NCI-H2227 treated with DMSO at 0.1 percent for 48 hours (cell line): ENCODE measurements around the gene ERBB4.
A peak's percentile ranks its signal among the peaks of the same experiment; 100 is the strongest.

Experiments
- DNase-seq: peaks from one replicate; lab custom pipeline; 2025; lab: John Stamatoyannopoulos, UW

The ERBB4 gene

DNA sequence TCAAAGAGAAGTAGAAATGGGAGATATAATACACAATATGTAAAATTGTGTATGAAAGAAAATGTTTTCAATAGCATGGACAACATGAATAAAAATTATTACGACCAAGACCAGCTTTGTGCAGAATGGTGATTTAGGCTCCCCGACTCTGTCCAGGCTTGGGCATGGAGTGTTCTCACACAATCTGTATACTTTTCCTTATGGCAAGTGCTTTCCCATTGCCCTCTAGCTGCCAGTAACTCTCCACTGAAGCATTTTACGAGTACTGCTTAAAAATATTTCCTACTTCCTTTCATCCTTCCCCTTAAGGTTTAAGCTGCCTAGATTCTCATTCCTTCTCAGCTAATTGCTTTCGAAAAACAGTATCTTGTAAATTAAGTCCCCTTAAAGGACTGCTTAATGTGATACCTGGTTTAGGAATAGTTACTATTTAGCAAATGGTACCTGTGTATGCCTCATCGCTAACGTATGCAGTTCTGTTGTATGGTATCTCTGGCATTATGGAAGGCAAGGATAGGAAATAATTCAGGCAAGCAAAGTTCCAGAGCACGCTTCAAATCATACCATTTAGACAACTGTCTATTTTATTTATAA is 714.6 kb downstream of the ERBB4 start:
- DNase-seq = no peak

DNA sequence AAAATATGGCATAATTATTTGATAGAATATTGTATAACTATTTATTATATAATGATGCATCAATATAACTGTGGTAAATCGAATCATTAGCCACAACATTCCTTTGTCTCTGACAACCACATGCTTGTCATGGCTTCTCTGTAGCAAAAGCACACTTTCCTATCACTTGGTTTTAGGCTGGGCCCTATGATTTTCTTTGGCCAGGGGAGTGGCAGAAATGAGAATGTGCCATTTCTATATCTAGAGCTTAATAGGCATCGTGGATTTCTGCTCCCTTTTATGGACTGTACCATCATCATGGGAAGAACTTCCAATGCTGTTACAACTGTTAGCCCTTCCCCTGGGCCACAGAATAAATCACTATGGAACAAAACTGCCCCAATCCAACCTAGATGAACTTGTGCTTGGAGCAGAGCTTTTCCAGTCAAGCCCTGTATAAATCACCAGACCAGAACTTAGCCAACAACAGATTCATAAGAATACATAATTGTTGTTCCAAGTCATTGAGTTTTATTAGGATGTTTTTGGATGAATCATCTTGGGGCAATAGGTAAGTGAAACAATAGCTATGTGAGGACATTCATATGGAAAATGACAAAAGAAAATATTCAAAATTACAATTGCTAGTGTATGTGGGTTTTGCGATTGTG is 715.8 kb downstream of the ERBB4 start:
- DNase-seq = no peak

DNA sequence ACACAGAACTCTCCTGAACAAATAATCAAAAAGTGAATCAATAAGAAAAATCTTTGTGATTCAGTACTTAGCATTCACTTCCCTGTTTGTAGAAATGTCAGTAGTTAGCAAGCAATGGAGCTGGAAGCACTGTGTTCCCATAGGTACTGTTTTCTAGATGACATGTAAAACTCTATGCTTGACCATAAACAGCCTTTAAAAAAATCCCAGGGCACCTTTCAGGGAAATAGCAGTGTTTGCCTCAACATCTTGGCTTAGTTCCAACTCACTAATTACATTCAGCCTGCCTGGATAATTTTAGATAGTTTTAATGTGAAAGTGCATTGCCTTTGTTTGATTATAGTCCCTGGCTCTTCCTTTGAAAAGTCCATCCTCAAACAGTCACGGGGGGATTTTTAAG is 721.8 kb downstream of the ERBB4 start:
- DNase-seq = peak; percentile 64

DNA sequence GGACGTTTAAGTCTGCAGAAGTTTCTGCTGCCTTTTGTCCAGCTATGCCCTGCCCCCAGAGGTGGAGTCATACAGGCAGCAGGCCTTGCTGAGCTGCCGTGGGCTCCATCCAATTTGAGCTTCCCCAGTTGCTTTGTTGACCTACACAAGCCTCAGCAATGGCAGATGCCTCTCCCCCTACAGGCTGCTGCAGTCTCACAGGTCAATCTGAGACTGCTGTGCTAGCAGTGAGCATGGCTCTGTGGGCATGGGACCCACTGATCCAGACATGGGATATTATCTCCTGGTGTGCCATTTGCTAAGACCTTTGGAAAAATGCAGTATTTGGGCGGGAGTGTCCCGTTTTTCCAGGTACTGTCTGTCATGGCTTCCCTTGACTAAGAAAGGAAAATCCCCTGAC is 726.0 kb downstream of the ERBB4 start:
- no peak for DNase-seq

DNA sequence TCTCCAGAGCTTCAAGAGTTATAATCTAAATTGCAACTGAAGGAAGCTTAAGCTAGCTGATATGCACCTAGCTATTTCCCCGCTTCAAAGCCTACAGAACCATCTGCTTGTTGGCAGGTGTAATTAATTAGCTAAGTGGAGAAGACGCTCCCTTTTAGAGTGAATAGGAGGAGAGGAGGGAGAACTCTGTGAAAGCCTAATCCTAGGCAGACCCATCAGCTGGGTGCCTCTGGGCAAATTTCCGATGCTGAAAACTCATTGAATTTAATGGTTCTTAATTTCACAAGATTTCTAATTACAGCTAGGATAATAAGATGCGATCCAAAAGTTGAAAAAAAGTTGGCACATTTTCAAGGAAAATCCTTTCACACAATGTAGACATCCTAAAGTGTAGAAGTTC is 735.9 kb downstream of the ERBB4 start:
- no peak for DNase-seq

DNA sequence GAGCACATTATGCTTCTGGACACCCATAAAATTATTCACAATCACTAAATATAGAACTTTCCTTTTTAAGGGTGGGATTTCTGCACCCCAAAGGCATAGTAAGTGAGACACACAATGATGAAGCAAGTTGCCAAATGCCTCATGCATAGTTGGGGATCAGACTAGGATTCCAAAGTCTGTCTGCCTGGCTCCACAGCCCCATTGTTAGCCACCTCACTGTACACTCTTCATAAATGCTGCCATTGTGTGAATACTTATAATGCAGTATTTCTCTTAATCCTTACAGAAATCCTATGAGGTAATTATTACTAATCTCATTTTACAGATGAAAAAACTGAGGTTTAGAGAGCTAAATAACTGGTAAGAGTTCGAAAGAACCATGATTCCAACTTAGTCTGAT is 738.6 kb downstream of the ERBB4 start:
- no peak for DNase-seq

DNA sequence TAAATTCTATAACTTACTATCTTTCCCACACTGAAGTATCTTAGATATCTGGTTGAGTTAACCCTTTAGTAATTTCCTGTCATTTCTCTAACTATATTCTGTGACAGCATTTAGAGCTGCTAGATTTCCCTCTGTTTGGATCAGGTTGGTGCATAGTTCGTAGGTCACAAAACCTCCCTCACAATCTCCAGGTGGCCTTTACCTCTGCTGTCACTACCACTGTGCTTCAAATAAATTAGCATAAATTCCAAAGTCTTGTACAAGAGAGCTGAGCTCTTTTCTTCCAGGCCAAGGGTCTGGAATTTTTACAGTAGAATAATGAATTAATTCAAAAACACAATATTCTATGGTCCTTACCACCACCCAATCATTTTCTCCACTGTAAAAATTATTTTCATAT is 739.7 kb downstream of the ERBB4 start:
- no peak for DNase-seq

DNA sequence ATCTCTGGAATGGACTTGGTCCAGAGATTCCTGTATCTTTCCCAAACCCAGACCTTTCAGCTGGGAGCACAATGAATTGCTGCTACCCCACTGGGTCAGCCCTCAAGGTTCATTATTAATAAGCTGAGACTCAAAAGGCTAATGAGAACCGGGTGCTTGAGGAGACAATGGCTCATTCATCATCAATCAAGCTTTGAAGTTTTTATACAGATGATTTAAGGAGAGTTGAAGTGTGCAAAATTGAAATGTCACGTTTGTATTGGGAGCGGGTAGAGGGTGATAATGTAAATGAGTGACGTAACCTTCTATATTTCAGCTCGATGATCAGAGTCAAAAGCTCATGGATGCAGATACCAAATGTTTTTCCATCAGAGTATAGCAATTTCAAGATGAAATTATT is 744.9 kb downstream of the ERBB4 start:
- DNase-seq = no peak

DNA sequence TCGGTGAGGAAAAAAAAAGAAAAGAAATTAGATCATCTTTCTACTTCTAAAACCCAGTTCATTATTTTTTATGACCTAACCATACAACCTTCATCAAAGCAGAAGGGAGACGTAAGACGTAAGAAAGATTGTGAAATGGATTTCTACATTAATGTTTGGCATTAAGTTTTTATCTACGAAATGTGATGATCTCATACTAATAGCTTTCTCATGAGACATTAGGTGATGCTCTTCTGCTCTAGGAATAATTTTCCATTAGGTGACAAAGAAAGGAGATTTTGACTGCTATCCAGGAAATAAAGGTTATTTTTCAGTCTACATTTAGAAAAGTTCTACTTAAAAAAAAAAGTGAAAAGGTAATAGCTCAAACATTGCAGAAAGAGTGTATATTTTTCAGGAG is 748.6 kb downstream of the ERBB4 start:
- DNase-seq = no peak

DNA sequence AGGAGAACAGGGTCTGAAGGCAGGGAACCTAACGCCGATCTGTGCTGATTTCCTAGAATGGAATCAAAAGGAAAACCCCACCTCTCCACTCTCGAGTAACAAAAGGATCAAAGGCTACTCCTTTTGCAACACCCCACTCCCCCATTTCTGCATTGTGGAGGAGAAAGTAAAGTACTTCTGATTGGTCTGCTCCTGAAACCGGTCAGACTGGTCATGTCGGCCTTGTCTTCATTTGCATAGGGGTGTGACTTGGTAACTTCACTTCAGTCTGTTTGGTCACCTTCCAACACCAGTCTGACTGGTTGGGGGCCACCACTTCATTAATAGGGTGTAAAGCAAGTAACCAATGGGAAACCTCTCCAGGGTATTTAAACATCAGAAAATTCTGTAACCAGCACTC is 771.9 kb downstream of the ERBB4 start:
- no peak for DNase-seq

DNA sequence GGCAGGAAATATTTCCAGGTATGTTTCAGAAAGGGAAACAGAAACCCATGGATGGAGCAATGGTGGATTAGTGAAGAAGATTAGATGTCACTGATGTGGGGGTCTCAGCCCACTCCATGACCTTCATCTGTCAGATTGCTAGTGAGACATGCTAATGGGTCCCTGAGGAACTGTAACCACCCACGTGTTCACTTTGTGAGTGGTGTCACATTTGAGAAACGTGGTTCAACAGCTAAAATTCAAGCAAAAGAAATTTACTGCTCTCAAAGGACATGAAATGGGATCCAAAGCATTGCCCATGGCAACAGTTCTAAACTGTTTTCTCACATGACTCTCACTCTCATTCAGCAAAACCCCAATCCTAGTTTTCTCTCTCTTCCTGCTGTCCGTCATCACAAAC is 776.1 kb downstream of the ERBB4 start:
- DNase-seq = no peak

DNA sequence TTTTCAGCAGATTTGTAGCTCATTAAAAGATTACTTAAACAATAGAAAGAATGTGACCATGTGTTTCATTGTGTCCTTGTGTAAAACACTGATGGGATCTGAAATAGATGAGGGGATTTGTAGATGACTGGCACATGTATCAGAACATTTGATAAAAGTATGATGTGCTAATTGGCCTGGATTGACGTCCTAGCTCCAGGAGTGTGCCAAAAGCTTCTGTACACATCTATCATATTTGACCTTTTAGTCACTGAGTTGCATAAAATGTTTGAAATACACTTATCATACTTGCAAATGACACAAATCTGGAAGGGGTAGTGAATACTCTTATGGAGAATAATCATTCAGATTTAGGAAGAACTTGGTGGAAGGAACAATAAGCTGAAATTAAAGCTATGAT is 778.5 kb downstream of the ERBB4 start:
- DNase-seq = no peak

DNA sequence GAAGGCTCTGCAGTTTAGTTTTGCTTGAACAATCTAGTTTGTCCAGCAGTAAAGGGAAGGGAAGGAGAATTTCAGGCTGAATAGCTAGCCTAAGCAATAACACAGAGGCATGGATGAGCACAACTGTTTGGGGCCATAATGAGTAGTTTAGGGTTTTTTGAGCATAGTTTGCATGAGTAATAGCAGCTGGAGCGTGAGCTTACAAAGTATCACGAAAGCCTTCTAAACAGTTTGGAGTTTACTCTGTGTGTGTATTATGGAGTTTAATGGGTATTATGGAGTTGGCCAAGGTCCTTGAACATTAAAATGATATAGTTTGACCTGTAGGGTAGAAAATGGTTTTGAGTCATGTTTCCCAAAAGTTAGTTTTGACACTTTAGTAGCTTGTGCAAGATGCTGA is 782.3 kb downstream of the ERBB4 start:
- no peak for DNase-seq

DNA sequence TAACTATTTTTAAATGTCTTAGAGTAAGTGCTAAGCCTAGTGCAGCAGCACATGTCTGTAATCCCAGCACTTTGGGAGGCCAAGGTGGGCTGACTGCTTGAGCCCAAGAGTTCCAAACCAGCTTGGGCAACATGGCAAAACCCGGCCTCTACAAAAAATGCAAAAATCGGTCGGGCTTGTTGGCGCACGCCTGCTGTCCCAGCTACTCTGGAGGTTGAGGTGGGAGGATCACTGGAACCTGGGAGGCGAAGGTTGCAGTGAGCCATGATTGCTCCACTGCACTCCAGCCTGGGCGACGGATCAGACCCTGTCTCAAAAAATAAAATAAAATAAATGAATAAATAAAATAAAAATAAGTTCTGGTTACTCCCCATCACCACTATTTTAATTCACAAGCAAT is 783.4 kb downstream of the ERBB4 start:
- no peak for DNase-seq

DNA sequence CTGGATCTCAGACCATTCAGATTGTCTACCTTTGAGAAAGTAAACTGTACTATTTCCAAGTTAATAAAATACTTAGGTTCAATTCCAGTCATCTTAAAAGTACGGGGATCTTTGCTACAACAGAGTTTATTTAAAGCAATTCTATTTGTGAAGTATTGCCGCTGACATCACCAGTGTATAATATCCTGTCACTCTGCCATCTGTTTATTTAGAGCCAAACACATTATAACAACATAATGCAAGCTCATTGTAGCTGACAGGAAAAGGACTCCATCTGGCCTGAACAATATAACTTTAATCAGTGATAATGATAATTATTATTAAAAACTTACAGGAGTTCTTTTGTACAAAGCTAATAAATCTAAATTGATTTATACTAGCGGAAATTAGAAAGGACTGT is 786.8 kb downstream of the ERBB4 start:
- no peak for DNase-seq

DNA sequence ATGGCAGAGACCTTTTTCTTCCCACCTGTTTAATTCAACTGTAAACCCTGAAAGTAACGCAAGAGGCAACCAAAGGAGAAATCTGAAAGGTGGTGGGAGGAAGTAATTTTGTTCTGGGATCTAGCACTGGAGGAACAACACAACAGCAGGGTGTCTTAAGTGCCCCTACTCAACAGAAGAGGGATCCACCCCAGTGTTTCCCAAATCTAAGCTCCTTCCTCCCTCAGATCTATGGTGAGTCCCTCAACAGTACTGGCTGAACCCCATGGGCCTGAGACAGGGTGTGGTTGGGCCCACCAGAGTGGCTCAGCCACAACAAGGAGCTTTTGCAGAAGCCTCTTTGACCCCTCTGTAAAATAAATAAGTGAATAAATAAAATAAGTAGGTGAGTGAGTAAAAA is 790.3 kb downstream of the ERBB4 start:
- DNase-seq = no peak

DNA sequence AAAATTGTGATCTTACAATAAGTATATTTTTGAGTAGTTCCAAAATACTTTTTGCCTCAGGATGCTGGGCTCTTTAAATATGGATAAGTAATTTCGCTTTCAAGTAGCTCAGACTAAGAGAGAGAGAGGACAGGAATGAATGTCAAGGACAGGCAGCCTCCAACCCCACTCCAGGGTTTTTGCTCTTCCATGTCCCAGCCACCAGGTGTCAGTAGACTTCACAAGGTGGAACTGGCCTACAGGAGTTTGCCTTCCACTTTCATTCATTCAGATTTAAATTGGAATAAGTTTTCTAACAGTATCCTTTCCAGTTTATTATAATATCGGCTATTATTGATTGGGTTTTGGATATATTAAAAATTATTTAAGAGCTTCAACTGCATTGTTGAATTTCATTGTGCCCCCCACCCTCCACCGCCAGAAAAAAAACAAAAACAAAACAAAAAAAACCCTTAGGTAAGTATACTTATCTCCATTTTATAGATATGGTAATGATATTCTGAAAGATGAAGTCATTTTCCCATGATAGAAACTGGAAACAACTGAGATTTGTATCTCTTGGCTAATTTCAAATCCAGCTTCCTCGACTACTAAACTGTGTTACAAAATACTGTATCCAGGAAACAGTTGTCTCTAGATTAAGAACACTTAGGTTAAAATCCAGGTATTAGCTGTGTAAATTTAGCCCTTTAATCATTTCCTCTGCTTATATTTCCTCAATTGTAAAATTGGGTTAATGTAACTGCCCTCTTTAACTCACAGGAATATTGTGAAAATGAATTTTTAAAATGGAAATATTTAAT is 793.1 kb downstream of the ERBB4 start:
- peak; percentile 78 for DNase-seq

DNA sequence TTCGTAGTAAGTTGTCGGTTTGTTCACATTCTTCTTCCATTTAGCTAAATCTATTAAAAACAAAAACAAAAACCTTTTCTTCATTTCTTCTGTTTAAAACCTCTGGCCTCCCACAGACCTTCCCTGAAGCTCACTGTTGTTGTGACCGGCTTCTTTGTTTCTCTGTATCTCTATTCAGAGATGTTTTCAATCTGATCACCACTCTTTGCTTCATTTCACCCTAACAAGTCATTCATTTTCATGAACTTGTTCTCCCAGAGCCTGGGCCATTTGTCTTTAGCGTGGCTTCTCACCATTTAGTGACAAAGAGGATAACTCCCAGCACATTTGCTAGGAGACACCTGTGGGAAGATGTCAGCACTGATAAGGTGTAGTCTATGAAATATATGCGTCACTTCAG is 794.2 kb downstream of the ERBB4 start:
- no peak for DNase-seq

DNA sequence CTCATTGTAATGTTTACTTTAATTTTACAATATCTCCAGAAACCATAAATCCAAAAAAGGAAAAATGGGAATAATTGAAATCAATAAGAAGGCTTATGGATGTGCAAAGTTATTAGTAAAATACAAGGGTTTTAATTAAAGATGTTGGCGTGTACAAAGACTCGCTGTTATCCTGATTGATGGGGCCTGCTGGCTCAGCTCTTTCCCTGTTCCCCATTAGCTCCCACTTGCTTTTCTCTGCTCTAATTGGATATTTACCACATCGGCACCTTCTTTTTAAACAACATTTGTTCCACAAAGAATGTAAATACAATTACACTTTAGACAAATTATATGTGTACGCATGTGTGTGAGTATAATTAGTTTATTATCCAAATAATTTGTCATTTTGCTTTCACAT is 796.6 kb downstream of the ERBB4 start:
- no peak for DNase-seq

DNA sequence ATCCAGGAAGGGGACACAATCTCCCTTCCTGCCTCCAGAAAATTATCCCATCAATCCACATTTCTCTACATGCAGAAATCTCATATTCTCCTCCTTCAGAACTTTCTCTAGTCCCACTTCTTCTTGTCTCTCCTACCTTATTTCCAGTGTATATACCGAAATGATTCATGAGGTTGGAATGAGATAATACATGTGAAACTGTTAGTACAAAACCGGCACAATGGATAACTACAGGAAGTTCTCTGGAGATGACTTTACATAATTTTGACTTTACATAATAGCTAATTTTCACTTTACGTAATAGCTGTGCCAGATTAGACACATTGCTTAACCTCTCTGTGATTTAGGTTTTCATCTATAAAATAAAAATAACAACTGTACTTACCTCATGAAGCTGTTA is 801.3 kb downstream of the ERBB4 start:
- DNase-seq = no peak

DNA sequence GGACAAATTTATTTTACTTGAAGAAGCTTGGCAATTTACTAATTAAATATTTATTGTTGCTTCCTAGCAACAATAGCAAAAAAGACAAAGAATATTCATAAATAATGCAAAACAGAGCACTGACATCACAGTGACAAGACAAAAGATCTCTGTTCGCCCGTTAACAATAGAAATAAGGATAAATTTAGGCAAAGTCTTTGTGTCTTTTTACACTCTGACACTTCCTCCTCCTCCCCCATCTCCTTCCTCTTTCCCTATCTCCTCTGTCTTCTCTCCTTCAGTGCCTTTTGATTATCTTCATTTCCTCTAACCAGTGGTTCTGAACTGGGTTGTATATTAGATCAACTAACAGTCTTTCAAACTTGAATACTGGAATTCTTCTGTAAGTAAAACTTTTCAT is 808.4 kb downstream of the ERBB4 start:
- DNase-seq = no peak

DNA sequence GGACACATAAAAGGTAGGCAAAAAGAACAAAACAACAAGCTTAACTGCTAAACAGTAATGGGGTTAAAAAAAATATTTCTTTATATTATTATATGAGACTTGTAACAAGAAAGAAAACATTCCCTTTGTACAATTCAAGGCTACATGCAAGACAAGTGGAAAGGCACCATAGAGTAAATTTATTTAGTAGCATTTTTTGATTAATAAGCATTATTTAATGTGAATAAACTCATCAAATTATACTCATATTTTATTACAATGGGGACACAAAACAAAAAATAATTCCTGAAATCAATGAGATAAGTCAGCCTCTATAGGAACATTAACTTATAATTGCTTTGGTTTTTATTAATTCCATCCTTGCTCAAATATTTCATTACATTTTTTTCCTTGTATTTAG is 809.2 kb downstream of the ERBB4 start:
- no peak for DNase-seq

DNA sequence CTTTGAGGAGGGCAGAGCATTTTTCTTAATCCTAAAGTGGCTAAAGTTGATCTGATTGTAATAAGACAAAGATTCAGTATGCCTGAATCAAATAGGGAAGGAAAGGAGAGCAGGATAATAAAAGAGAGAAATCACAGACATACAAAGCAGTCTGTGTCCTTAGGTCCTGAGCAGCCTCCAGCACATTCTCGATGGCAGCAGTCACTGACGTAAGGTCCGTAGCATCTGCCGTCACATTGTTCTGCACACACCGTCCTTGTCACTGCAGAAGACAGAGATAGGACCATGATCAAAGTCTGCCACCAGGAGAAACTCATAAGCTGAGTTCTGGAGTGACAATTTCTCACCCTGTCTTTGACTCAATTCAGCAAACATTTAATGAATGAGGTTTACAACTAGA is 813.7 kb downstream of the ERBB4 start:
- DNase-seq = no peak

DNA sequence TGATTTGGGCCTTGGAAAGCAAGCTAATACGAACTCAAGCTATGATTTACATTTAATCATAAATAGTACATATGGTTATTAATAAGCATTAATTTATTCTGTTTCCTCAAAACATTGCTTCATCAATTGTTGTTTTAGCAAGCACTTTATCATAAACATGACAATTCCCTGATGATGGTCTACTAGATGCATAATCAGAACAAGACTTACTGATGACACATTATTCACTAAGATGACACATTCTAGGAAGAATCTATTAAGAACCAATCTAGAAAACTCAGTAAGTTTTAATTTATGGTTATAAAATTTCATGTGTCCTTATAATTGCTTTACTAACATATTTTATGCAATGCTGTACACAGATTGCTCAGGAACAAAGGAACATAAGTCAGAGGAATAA is 815.2 kb downstream of the ERBB4 start:
- DNase-seq = no peak
